Keratinocyte (primary cell): Measurements from ENCODE around the gene KRTAP10-8. TPM values are rescaled to one million over a fixed set of nuclear protein-coding genes. Genes with fewer than 3 reads are reported as not detected.

Experiments
- DNase-seq: peaks from one replicate; pipeline ENCODE4 v3.0.0-alpha.2; 2011; ENCODE audit warnings: low read depth, missing footprints, low spot score
- FAIRE-seq: peaks from 2 replicates; lab custom pipeline; 2011; peaks lifted over from hg19 to GRCh38; lab: Jason Lieb, UNC
- H2AFZ ChIP-seq: 2 replicates; pipeline ENCODE4 v1.6.0; 2012; ENCODE audit warnings: low read length, control low read depth, inconsistent platforms; ENCODE audit not compliant: control insufficient read depth
- H3K27ac ChIP-seq: 2 replicates; pipeline ENCODE4 v1.5.1; 2011; ENCODE audit warnings: low read length; ENCODE audit not compliant: control insufficient read depth, insufficient read depth
- H3K27me3 ChIP-seq: 3 replicates; pipeline ENCODE4 v1.6.0; 2011; ENCODE audit warnings: low read length; ENCODE audit not compliant: control insufficient read depth, insufficient read depth; ENCODE audit errors: extremely low read depth
- H3K36me3 ChIP-seq, 2 experiments: 2 replicates in 1 of 2; 3 replicates in 1 of 2; pipeline ENCODE4 v1.5.1; 2011; ENCODE audit warnings: low read length in 2 of 2, mild to moderate bottlenecking in 1 of 2; ENCODE audit not compliant: control insufficient read depth in 2 of 2, insufficient read depth in 2 of 2; ENCODE audit errors: extremely low read depth in 1 of 2
- H3K4me1 ChIP-seq: 3 replicates; pipeline ENCODE4 v1.5.1; 2011; ENCODE audit warnings: low read length; ENCODE audit not compliant: control insufficient read depth, insufficient read depth; ENCODE audit errors: extremely low read depth
- H3K4me2 ChIP-seq: 3 replicates; pipeline ENCODE4 v1.6.0; 2011; ENCODE audit warnings: low read depth, low read length; ENCODE audit not compliant: control insufficient read depth, insufficient read depth; ENCODE audit errors: extremely low read depth
- H3K4me3 ChIP-seq, 3 experiments: fragments of 200-600 bp in 1 of 3; sonication (generic) in 1 of 3; 2 replicates in 2 of 3; 3 replicates in 1 of 3; pipeline ENCODE4 v1.5.1; 2011 to 2016; ENCODE audit warnings: low read length in 3 of 3, mild to moderate bottlenecking in 3 of 3, control low read depth in 2 of 3, inconsistent platforms in 1 of 3, low read depth in 1 of 3, mixed read lengths in 1 of 3, mixed run types in 1 of 3, moderate library complexity in 1 of 3; ENCODE audit not compliant: control insufficient read depth in 2 of 3, insufficient read depth in 2 of 3; ENCODE audit errors: extremely low read depth in 1 of 3
- H3K79me2 ChIP-seq: 2 replicates; pipeline ENCODE4 v1.6.0; 2012; ENCODE audit warnings: low read length; ENCODE audit not compliant: control insufficient read depth, insufficient read depth
- H3K9ac ChIP-seq: 3 replicates; pipeline ENCODE4 v1.6.0; 2011; ENCODE audit warnings: low read length; ENCODE audit not compliant: control insufficient read depth, insufficient read depth; ENCODE audit errors: extremely low read depth
- H3K9me1 ChIP-seq: 3 replicates; pipeline ENCODE4 v1.6.0; 2011; ENCODE audit warnings: low read length; ENCODE audit not compliant: control insufficient read depth, insufficient read depth; ENCODE audit errors: extremely low read depth
- H3K9me3 ChIP-seq: 2 replicates; pipeline ENCODE4 v1.5.1; 2012; ENCODE audit warnings: low read depth, low read length; ENCODE audit not compliant: control insufficient read depth
- H4K20me1 ChIP-seq: 3 replicates; pipeline ENCODE4 v1.6.0; 2011; ENCODE audit warnings: low read length; ENCODE audit not compliant: control insufficient read depth, insufficient read depth; ENCODE audit errors: extremely low read depth
- CTCF ChIP-seq, 3 experiments: IDR thresholded peaks in 1 of 3; conservative IDR thresholded peaks in 1 of 3; optimal IDR thresholded peaks in 1 of 3; 2 replicates in 2 of 3; 3 replicates in 1 of 3; pipeline versions ENCODE3 to v1.5.1; 2011; ENCODE audit warnings: low read length in 3 of 3, mild to moderate bottlenecking in 3 of 3, moderate library complexity in 2 of 3, control low read depth in 1 of 3, inconsistent platforms in 1 of 3; ENCODE audit not compliant: insufficient read depth in 2 of 3; ENCODE audit errors: extremely low read depth in 1 of 3
- EZH2 ChIP-seq: IDR thresholded peaks from one replicate; pipeline ENCODE4 v1.6.1; 2012; ENCODE audit warnings: inconsistent platforms, mild to moderate bottlenecking, low read length, moderate library complexity
- dilution Hi-C: fragments of 300-500 bp; cut with MboI; formaldehyde crosslinking; loops from one replicate; pipeline ENCODE4 v1.7.0; 2020; ENCODE audit warnings: low sequenced_read_pairs; ENCODE audit not compliant: extremely low pct_ligation_motif_present
- polyA minus RNA-seq, 3 experiments: library from RNA; depleted of rRNA, polyadenylated mRNA; stranded (reverse); fragments of >200 nt; gene quantifications; 1 replicate in 1 of 3; 2 replicates in 1 of 3; 3 replicates in 1 of 3; pipeline ENCODE4 v1.2.3, GENCODE V29; 2011
- polyA plus RNA-seq, 5 experiments: library from polyadenylated mRNA; depleted of rRNA in 3 of 5; stranded (reverse) in 3 of 5; stranded (forward) in 1 of 5; unstranded in 1 of 5; fragments of >200 nt; gene quantifications; 1 replicate in 1 of 5; 2 replicates in 3 of 5; 3 replicates in 1 of 5; pipeline versions ENCODE4 v1.2.1 to v1.2.3, GENCODE V29; 2011 to 2012; ENCODE audit warnings: missing spikeins in 2 of 5, low read depth in 1 of 5, low replicate concordance in 1 of 5

Gene KRTAP10-8
- polyA plus RNA-seq (not detected in 3 replicates), polyA minus RNA-seq (not detected in 3 replicates)
- not detected for polyA plus RNA-seq (2011; ENCODE audit: low read depth)
- polyA plus RNA-seq (2011; cell fraction: cytosol; rRNA removed), result not detected in 2 replicates
- polyA plus RNA-seq (2011; cell fraction: nucleus; rRNA removed), result not detected in 2 replicates
- not detected in 2 replicates for polyA plus RNA-seq (2012; ENCODE audit: low replicate concordance)
- polyA minus RNA-seq (2011; cell fraction: cytosol; rRNA and poly(A)+ RNA removed), result not detected
- polyA minus RNA-seq (2011; cell fraction: nucleus; rRNA and poly(A)+ RNA removed), result not detected in 2 replicates

GRCh38 chr21:44612029-44612486 is at the start of gene KRTAP10-8:
TSS of gene KRTAP10-8 (plus strand) at chr21:44612079. CDS start at chr21:44612101, 22 bp downstream.
- no peaks in the 10 kb centered on the region for H4K20me1 ChIP-seq
- no peaks in the 10 kb centered on the region for H3K79me2 ChIP-seq
- H2AFZ ChIP-seq, result no peak within 1 kb of the TSS
- H3K27ac ChIP-seq, result no peak within 1 kb of the TSS
- peaks cover 7% of the 10 kb centered on the region for H3K9me3 ChIP-seq
- H3K4me2 ChIP-seq, result no peak within 1 kb of the TSS
- DNase-seq (no peak), FAIRE-seq (no peak)
- no peak within 1 kb of the TSS for H3K4me3 ChIP-seq
- H3K4me1 ChIP-seq, result peaks cover 7% of the 10 kb centered on the region
- H3K27me3 ChIP-seq, result peaks cover 19% of the 10 kb centered on the region
- TF ChIP-seq EZH2 (no peak), CTCF (optimal IDR thresholded peaks at IDR 0.05 in 1 of 3, IDR thresholded peaks at IDR 0.05 in 1 of 3, conservative IDR thresholded peaks at IDR 0.05 in 1 of 3; ENCODE audit: extremely low read depth in 1 of 3, insufficient read depth in 2 of 3, low read length in 3 of 3) (no peak)
- H3K9ac ChIP-seq, result no peak within 1 kb of the TSS
- no peaks in the 10 kb centered on the region for H3K36me3 ChIP-seq
- dilution Hi-C loops, result no loop called here
- no peaks in the 10 kb centered on the region for H3K9me1 ChIP-seq

- dilution Hi-C loops, result no loop called here
- FAIRE-seq (no peak), DNase-seq (no peak)
- Histone ChIP-seq H3K4me3 (no peak overlapping the region), H3K79me2 (no peaks in the 10 kb centered on the region), H3K27me3 (peaks cover 2% of the 10 kb centered on the region), H2AFZ (no peak overlapping the region), H3K9me1 (no peaks in the 10 kb centered on the region), H3K36me3 (no peaks in the 10 kb centered on the region), H3K4me1 (no peaks in the 10 kb centered on the region), H3K4me2 (no peak overlapping the region), H3K9me3 (no peaks in the 10 kb centered on the region), H3K27ac (no peak overlapping the region), H3K9ac (no peak overlapping the region), H4K20me1 (no peaks in the 10 kb centered on the region)
- TF ChIP-seq EZH2 (no peak), CTCF (optimal IDR thresholded peaks at IDR 0.05 in 1 of 3, IDR thresholded peaks at IDR 0.05 in 1 of 3, conservative IDR thresholded peaks at IDR 0.05 in 1 of 3; ENCODE audit: extremely low read depth in 1 of 3, insufficient read depth in 2 of 3, low read length in 3 of 3) (no peak)
These were observed 47.8 kb upstream of the KRTAP10-8 start for GRCh38 chr21:44564099-44564498.
